IPS-18c (cell line): ENCODE measurements around the gene MUC6.

Experiments used
- H3K4me3 ChIP-seq: 2 replicates; pipeline ENCODE4 v1.7.0; 2013; ENCODE audit warnings: low read depth, mild to moderate bottlenecking, low read length, moderate library complexity; ENCODE audit not compliant: insufficient read depth
- H3K9me3 ChIP-seq: one replicate; pipeline ENCODE4 v1.6.1; 2013; ENCODE audit warnings: mild to moderate bottlenecking, low read length, moderate library complexity; ENCODE audit not compliant: control insufficient read depth, insufficient read depth

Gene MUC6, protein sequence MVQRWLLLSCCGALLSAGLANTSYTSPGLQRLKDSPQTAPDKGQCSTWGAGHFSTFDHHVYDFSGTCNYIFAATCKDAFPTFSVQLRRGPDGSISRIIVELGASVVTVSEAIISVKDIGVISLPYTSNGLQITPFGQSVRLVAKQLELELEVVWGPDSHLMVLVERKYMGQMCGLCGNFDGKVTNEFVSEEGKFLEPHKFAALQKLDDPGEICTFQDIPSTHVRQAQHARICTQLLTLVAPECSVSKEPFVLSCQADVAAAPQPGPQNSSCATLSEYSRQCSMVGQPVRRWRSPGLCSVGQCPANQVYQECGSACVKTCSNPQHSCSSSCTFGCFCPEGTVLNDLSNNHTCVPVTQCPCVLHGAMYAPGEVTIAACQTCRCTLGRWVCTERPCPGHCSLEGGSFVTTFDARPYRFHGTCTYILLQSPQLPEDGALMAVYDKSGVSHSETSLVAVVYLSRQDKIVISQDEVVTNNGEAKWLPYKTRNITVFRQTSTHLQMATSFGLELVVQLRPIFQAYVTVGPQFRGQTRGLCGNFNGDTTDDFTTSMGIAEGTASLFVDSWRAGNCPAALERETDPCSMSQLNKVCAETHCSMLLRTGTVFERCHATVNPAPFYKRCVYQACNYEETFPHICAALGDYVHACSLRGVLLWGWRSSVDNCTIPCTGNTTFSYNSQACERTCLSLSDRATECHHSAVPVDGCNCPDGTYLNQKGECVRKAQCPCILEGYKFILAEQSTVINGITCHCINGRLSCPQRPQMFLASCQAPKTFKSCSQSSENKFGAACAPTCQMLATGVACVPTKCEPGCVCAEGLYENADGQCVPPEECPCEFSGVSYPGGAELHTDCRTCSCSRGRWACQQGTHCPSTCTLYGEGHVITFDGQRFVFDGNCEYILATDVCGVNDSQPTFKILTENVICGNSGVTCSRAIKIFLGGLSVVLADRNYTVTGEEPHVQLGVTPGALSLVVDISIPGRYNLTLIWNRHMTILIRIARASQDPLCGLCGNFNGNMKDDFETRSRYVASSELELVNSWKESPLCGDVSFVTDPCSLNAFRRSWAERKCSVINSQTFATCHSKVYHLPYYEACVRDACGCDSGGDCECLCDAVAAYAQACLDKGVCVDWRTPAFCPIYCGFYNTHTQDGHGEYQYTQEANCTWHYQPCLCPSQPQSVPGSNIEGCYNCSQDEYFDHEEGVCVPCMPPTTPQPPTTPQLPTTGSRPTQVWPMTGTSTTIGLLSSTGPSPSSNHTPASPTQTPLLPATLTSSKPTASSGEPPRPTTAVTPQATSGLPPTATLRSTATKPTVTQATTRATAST (N-terminal part only)

DNA sequence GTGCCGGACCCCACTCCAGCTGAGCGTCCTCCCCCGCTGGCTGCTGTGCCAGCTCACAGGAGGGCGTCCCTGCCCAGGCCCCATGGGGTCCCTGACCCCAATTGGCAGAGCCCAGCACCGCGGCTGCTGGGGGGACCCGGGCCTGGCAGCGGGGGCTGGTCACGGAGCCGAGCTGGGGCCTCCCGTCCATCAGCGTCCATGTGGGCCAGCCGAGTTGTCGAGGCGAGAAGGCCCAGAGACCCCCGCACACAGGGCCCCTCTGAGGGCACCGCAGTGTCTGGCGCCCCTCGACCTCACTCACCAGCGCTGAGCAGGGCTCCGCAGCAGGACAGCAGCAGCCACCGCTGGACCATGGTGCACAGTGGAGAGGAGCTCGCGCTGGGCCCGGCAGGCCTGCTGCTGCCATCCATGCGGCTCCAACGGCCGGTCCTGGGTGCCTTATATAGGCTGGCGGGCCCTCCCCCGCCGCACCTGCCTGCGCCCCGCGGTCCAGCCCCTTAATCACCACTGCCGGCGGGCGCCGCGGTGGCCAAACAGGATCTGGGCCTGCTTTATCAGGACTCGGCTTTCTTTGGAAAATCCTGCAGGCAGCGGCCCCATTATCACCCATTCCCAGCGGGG, at the start of gene MUC6:
TSS of gene MUC6 (minus strand) at position 416 of the 621 bp plus-strand sequence. CDS start at position 353, 63 bp downstream.
- Histone ChIP-seq H3K9me3 (no peaks in the 10 kb centered on the region), H3K4me3 (no peak within 1 kb of the TSS)

DNA sequence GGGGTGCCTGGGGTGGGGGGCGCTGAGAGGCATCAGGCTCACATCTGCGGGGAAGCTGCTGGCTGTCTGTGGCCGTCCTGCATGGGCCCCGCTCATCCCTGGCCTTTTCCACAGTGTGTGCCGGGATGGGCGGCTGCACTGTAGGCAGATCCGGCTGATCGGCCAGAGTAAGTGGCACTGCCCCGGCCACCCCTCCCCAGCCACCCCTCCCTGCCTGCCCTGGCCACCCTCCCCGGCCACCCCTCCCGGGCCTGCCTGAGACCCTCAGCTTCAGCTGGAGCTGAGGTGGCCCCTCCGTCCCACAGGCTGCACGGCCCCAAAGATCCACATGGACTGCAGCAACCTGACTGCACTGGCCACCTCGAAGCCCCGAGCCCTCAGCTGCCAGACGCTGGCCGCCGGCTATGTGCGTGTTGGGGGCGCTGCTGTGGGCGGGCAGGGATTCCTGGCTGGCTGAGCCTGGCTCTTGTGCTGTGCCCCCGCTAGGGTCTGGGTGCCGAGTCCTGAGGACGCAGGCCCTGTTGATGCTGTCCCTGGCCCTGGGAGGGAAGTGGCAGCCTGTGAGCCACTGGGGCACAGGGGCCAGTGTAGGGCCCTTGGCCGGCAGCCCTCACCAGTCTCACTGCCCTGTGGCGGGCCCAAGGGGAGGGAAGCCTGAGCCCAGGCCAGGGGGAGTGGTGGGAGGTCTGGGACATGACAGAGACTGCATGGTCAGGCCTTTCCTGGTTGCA, 49.1 kb upstream of the MUC6 start:
- no peak overlapping the region for H3K4me3 ChIP-seq
- H3K9me3 ChIP-seq: no peaks in the 10 kb centered on the region

DNA sequence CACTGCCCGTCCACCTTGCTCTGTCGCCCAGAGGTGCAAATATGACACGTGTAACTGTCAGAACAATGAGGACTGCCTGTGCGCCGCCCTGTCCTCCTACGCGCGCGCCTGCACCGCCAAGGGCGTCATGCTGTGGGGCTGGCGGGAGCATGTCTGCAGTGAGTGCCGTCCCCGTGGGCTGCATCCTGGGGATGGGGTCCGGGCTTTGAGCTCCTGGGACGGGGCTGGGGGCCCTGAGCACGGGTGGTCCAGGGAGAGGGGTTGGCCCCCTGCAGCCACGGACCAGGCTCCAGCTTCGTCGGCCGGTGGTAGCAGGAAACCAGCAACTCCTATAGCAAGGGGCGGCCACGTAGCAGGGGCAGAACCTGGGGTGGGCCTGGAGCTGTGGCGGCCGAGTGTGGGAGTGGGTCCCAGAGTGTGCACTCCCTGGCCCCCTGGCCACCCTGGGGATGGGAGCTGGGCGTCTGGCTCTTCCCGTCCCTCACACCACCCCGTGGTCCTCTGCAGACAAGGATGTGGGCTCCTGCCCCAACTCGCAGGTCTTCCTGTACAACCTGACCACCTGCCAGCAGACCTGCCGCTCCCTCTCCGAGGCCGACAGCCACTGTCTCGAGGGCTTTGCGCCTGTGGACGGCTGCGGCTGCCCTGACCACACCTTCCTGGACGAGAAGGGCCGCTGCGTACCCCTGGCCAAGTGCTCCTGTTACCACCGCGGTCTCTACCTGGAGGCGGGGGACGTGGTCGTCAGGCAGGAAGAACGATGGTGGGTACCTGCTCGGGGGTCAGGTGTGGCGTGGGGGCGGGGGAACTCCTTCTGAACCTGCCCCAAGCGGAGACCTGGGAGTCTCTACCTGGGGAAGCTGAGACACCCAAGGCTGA, 48.3 kb upstream of the MUC6 start:
- no peaks in the 10 kb centered on the region for H3K9me3 ChIP-seq
- no peak overlapping the region for H3K4me3 ChIP-seq

DNA sequence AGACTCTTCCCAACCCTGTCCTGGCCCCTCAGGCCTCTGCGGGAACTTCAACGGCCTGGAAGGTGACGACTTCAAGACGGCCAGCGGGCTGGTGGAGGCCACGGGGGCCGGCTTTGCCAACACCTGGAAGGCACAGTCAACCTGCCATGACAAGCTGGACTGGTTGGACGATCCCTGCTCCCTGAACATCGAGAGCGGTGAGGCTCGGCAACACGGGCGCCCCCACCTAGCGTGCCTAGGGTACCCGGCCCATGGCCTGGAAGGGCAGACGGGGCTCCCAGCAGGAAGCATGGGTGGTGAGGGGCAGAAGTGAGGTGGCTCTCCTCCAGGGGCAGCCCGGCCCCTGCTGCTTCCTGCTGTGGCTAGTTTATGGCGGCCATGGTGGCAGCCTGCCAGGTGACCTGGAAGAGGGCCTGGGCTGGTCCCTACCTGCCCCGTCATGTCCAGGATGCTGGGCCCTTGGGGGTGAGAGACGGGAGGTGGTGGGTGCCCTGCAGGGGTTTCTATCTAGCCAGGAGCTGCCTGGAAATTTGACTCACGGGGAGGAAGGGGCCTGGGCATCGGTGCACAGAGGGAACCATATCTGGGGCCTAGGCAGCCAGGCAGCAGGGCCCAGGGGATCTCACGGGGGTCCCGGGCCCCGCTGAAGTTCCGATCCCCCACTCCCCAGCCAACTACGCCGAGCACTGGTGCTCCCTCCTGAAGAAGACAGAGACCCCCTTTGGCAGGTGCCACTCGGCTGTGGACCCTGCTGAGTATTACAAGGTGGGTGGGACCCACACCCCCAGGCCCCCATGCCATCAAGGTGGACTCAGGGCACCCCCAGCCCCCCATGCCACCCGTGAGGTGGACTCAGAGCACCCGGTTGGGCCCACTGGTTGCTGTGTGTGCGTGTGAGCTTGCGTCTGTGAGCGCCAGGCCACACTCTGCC, 47.4 kb upstream of the MUC6 start:
- no peak overlapping the region for H3K4me3 ChIP-seq
- no peaks in the 10 kb centered on the region for H3K9me3 ChIP-seq

DNA sequence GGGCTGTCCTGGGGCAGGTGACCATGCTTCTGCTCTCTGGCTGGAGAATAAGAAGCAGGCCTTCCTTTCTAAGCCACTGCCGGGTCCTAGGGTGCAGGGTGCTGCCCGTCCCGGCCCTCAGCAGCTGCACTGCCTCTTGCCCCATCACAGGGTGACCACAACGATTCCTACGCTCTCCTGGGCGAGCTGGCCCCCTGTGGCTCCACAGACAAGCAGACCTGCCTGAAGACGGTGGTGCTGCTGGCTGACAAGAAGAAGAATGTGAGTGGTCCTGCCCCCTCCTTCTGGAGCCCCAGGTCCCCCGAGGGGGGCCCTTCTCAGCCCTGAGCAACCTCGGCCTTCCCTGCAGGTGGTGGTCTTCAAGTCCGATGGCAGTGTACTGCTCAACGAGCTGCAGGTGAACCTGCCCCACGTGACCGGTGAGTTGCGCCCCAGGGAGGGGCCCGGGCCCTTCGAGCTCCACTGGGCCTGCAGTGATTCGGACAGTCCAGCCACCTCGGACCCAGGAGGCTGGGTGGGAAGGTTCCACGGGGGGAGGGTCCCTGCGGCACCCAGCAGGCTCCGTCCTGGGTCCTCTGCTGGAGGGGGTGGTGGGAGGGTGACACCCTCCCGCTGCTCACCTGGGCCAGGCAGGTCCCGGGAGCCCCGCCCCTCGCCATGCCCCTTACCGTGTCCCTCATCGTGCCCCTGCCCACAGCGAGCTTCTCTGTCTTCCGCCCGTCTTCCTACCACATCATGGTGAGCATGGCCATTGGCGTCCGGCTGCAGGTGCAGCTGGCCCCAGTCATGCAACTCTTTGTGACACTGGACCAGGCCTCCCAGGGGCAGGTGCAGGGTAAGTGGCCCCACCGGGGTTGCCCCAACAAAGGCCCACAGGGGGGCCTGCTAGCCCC, 46.5 kb upstream of the MUC6 start:
- no peaks in the 10 kb centered on the region for H3K9me3 ChIP-seq
- H3K4me3 ChIP-seq: no peak overlapping the region

DNA sequence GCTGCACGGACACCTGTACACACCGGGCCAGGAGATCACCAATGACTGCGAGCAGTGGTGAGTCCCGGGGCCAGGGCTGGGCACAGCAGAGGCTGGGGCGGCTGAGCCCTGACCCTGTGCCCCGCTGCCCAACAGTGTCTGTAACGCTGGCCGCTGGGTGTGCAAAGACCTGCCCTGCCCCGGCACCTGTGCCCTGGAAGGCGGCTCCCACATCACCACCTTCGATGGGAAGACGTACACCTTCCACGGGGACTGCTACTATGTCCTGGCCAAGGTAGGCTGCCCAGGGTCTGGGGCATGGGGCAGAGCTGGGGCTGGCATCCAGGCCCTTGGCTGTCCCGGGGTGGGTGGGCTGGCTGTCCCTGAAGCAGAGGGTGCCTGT, 45.8 kb upstream of the MUC6 start:
- Histone ChIP-seq H3K4me3 (no peak overlapping the region), H3K9me3 (no peaks in the 10 kb centered on the region)

DNA sequence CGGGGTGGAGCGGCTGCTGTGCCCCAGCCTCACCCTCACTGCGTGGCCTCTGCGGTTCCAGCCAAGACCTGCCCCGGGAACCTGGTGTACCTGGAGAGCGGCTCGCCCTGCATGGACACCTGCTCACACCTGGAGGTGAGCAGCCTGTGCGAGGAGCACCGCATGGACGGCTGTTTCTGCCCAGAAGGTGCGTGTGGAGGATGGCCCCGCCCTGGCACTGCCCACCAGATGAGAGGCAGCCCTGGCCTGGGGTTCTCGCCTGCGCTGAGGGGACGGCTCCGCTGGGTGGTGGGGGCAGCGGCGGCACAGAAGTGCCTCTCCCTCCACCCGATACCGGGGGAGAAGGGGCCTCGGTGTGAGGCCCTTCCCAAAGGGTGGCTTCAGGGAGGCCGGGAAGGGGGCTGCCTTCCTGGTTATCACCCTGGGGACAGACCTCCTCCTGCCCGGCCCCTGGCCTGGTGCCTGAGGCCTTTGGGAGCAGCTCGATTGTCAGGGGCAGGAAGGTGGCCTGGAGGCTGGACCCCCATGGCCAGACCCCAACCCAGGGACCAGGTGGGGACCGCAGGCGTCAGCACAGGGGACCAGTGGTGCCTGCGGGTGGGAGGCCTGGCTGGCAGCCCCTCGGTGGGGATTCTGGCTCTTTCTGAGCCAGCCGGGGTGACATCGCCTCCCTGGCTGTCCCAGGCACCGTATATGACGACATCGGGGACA, 45.2 kb upstream of the MUC6 start:
- Histone ChIP-seq H3K4me3 (no peak overlapping the region), H3K9me3 (no peaks in the 10 kb centered on the region)

DNA sequence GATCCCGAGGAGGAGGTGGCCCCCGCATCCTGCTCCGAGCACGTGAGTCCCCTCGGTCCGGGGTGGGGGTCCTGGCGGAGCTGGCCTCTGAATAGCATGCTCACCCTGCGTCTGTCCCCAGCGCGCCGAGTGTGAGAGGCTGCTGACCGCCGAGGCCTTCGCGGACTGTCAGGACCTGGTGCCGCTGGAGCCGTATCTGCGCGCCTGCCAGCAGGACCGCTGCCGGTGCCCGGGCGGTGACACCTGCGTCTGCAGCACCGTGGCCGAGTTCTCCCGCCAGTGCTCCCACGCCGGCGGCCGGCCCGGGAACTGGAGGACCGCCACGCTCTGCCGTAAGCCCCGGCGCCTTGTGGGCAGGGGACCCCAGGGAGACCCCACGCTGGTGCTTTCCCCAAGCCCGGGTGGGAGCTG, 41.7 kb upstream of the MUC6 start:
- Histone ChIP-seq H3K9me3 (no peaks in the 10 kb centered on the region), H3K4me3 (no peak overlapping the region)

DNA sequence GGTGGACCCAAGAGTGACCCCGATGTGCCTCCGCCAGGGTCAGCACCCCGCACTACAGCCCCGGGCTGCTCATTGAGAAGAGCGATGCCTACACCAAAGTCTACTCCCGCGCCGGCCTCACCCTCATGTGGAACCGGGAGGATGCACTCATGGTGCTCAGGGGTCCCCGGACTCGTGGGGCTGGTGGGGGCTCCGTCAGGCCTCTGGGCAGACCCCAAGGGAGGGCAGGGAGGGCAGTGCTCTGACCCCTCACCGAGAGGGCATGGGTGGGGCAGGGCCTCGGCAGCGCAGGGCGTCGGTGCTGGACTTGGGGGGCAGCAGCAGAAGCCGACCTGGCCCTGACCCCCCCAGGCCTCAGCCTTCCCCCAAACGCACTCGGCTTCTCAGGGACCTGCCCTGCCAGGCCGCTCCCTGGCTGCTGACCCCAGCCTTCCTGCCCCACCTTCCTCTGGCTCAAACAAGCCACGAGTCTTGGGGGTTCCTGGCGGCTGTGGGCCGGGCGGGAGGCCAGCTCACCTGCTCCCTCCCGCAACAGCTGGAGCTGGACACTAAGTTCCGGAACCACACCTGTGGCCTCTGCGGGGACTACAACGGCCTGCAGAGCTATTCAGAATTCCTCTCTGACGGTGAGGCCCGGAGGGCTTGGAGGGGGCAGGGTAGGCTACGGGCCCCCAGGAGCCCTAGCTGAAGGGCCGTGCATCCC, 41.0 kb upstream of the MUC6 start:
- Histone ChIP-seq H3K4me3 (no peak overlapping the region), H3K9me3 (no peaks in the 10 kb centered on the region)

DNA sequence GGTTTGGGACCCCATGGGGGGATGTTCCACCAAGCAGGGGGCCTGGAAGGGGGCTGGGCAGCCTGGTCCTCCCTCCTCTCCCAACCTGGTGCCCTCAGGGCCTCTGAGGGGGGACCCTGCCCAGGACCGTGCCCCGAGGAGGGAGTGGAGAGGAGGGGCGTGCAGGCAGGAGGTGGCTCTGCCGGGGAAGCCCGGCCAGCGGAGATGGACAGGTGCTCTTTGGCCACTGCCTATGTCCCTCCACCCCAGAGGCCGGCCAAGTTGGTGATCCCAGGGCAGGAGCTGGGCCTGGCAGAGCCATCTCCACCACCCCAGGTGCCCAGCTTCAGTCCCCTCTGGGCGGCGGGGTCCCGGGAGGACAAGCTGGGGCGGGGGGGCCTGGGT, 40.5 kb upstream of the MUC6 start:
- Histone ChIP-seq H3K9me3 (no peaks in the 10 kb centered on the region), H3K4me3 (no peak overlapping the region)

DNA sequence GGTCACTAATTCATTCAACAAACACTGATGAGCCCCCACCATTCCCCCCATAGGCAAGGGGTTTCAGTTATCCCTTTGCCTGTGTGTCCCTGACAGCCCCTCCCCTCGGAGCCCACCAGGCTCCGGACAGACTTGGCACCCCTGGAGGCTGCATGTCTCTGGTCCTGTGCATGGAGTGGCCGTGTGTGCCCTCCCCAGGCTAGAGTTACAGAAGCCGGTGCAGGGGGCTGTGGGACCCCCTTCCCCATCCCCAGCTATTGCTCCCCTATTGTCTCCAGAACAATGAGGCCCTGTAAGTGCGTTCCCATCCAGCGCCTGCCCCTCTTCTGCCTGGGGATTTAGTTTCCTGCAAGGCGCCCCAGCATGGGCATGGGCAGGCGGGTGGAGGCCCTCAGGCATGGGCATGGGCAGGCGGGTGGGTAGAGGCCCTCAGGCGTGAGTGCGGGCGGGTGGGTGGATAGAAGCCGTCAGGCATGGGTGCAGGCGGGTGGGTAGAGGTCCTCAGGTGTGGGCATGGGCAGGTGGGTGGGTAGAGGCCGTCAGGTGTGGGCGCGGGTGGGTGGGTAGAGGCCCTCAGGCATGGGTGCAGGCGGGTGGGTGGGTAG, 39.6 kb upstream of the MUC6 start:
- Histone ChIP-seq H3K4me3 (no peak overlapping the region), H3K9me3 (no peaks in the 10 kb centered on the region)

DNA sequence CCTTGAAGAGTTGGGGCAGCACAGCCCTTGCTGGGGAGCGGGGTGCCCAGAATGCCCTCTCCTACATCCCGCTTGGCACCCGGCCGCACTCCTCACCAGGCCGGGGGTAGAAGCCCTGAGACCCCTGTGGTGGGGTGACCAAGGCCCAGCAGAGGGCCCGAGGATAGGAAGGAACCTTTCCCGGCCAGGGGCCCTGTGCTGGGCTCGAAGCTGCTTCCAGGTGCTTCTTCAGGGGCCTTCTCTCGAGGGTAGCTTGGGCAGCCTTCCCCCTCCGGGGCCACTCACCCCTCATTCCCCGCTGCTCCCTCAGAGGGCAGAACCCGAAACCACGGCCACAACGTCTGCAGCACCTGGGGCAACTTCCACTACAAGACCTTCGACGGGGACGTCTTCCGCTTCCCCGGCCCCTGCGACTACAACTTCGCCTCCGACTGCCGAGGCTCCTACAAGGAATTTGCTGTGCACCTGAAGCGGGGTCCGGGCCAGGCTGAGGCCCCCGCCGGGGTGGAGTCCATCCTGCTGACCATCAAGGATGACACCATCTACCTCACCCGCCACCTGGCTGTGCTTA, 38.9 kb upstream of the MUC6 start:
- Histone ChIP-seq H3K9me3 (no peaks in the 10 kb centered on the region), H3K4me3 (no peak overlapping the region)
